ENCODE measurements around the gene FBXO33. TPM values are rescaled to one million over a fixed set of nuclear protein-coding genes. Genes with fewer than 3 reads are reported as not detected.

FBXO33 gene
- total RNA-seq, 1 experiment from 2014 or later = 8.8 TPM

DNA sequence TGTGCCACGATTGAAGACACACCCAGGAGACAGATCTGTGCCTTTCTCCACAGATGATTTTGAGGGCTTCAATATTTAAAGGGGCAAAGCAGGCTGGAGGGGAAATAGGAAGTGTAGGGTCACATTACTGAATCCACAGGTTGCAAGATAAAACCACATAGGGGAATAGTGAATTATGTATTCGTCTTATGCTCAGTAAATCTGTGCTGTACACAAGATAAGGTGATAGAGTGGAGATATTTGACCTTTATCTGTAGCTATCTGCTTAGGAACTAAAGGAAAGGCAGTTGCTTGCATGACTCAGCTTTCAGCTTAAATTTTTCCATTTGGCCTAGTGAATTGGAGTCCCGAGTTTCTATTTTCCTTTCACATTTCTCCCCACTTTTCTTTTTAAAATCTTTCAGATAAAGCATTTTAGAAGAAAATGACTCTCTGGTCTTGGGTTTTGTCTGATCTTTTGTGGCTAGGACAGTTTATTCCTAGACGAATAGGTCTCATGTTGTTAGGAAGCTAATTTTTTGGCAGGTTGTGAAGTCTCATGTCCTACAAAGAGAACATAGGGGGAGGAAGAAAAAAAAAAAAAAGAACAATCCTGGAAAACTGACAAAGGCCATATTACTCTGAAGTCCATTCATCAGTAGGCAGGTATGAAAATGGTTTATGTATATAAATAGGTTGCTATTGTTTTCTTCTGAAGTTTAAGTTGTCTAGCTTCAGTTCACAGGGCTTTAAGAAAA lies 55.4 kb downstream of the FBXO33 start:
- no peak overlapping the region for H4K5ac ChIP-seq (ENCODE audit: insufficient read length, low read depth, low read length)
- no peak overlapping the region for H4K8ac ChIP-seq (replicated peaks; ENCODE audit: insufficient read length, low read depth, low read length)
- H3K14ac ChIP-seq (ENCODE audit: insufficient read depth, low read length) = no peak overlapping the region
- no peak overlapping the region for H3K18ac ChIP-seq (ENCODE audit: insufficient read length, low read depth, low read length)
- H2BK5ac ChIP-seq (ENCODE audit: insufficient read length, low read length) = no peak overlapping the region
- no peak overlapping the region for H4K91ac ChIP-seq (ENCODE audit: insufficient read length, low read depth, low read length)
- H3K4me1 ChIP-seq (ENCODE audit: insufficient read depth, low read length) = no peaks in the 10 kb centered on the region
- H3K4me2 ChIP-seq (ENCODE audit: insufficient read depth, insufficient read length, low read length) = no peak overlapping the region
- no peaks in the 10 kb centered on the region for H3K23me2 ChIP-seq (ENCODE audit: insufficient read length, low read depth, low read length, poor library complexity, severe bottlenecking)
- DNase-seq = no peak
- WGBS (ENCODE audit: extremely low coverage, insufficient read length, low lambda C conversion rate) = no CpG with 5 or more reads among the region's 4 CpGs
- H2BK120ac ChIP-seq (ENCODE audit: low read depth, low read length, poor library complexity, severe bottlenecking) = no peak overlapping the region
- no peak overlapping the region for H3K9ac ChIP-seq (ENCODE audit: extremely low read depth, insufficient read length, low read length)
- H2BK12ac ChIP-seq (ENCODE audit: insufficient read length, low read depth, low read length) = no peak overlapping the region
- no peak overlapping the region for H2AK5ac ChIP-seq (ENCODE audit: insufficient read length, low read length)
- no peak overlapping the region for H2BK20ac ChIP-seq (ENCODE audit: low read depth, low read length, poor library complexity, severe bottlenecking)
- no peaks in the 10 kb centered on the region for H4K20me1 ChIP-seq (ENCODE audit: control insufficient read depth, insufficient read depth, insufficient read length)
- Mint-ChIP-seq H3K27ac (peak overlapping the region; percentile 42 to 71 (median 55); a peak in 5 of 7 replicates), H3K27me3 (ENCODE audit: low read depth) (no peaks in the 10 kb centered on the region), H3K4me3 (no peak overlapping the region), H3K4me1 (peaks cover 6 to 8% of the 10 kb centered on the region in 2 experiments; a peak in 3 of 4 replicates), H3K9me3 (no peaks in the 10 kb centered on the region), H3K36me3 (ENCODE audit: insufficient read depth in 1 of 3, low read depth in 3 of 3) (no peaks in the 10 kb centered on the region)
- TF ChIP-seq, protein P1, sequence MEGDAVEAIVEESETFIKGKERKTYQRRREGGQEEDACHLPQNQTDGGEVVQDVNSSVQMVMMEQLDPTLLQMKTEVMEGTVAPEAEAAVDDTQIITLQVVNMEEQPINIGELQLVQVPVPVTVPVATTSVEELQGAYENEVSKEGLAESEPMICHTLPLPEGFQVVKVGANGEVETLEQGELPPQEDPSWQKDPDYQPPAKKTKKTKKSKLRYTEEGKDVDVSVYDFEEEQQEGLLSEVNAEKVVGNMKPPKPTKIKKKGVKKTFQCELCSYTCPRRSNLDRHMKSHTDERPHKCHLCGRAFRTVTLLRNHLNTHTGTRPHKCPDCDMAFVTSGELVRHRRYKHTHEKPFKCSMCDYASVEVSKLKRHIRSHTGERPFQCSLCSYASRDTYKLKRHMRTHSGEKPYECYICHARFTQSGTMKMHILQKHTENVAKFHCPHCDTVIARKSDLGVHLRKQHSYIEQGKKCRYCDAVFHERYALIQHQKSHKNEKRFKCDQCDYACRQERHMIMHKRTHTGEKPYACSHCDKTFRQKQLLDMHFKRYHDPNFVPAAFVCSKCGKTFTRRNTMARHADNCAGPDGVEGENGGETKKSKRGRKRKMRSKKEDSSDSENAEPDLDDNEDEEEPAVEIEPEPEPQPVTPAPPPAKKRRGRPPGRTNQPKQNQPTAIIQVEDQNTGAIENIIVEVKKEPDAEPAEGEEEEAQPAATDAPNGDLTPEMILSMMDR (conservative IDR thresholded peaks at IDR 0.05) = no peak
- H3K9me3 ChIP-seq (ENCODE audit: control insufficient read depth, low read depth, low read length) = no peaks in the 10 kb centered on the region
- no peak overlapping the region for H3T11ph ChIP-seq (ENCODE audit: low read length)
- no peaks in the 10 kb centered on the region for H3K79me2 ChIP-seq (ENCODE audit: insufficient read depth, low read length)
- H3K23ac ChIP-seq (ENCODE audit: insufficient read length, low read depth, low read length) = no peak overlapping the region
- no peak overlapping the region for H2BK15ac ChIP-seq (ENCODE audit: low read depth, low read length)
- H3K56ac ChIP-seq (ENCODE audit: insufficient read length, low read depth, low read length) = no peak overlapping the region
- H3K4ac ChIP-seq (ENCODE audit: low read depth, low read length) = no peak overlapping the region
- H2AFZ ChIP-seq (ENCODE audit: low read length) = no peak overlapping the region
- no peaks in the 10 kb centered on the region for H3K27me3 ChIP-seq (ENCODE audit: insufficient read depth, low read length)
- H3K27ac ChIP-seq (ENCODE audit: insufficient read length, low read depth, low read length) = no peak overlapping the region
- no peaks in the 10 kb centered on the region for H3K79me1 ChIP-seq (ENCODE audit: insufficient read depth, low read depth, low read length, poor library complexity, severe bottlenecking)

All from H9 (cell line).